Suprapubic skin (tissue), 4 donors: Measurements from ENCODE around the gene SLC25A11. TPM values are rescaled to one million over a fixed set of nuclear protein-coding genes. Genes with fewer than 3 reads are reported as not detected.

Source experiments
- DNase-seq, 2 donors: peaks; one replicate each; pipeline ENCODE4 v3.0.0-alpha.2; 2019; ENCODE audit warnings: low spot score in 2 of 2
- H3K27ac ChIP-seq: fragments of 200-600 bp; sonication (generic); one replicate; pipeline ENCODE4 v1.5.1; 2019
- H3K27me3 ChIP-seq: fragments of 200-600 bp; sonication (generic); one replicate; pipeline ENCODE4 v1.5.1; 2019
- H3K36me3 ChIP-seq: fragments of 200-600 bp; sonication (generic); one replicate; pipeline ENCODE4 v1.5.1; 2019
- H3K4me1 ChIP-seq: fragments of 200-600 bp; sonication (generic); one replicate; pipeline ENCODE4 v1.5.1; 2019
- H3K4me3 ChIP-seq: fragments of 200-600 bp; sonication (generic); one replicate; pipeline ENCODE4 v1.5.1; 2019; ENCODE audit warnings: mild to moderate bottlenecking
- H3K9me3 ChIP-seq: fragments of 200-600 bp; sonication (generic); one replicate; pipeline ENCODE4 v1.5.1; 2019
- EP300 ChIP-seq: sonication (generic); formaldehyde crosslinking; IDR thresholded peaks from one replicate; pipeline ENCODE4 v1.6.1; 2017; ENCODE audit warnings: antibody characterized with exemption
- POLR2A ChIP-seq, 2 donors: fragments of 450-650 bp; IDR thresholded peaks; one replicate each; pipeline ENCODE4 v1.6.1; 2017; ENCODE audit warnings: antibody characterized with exemption in 2 of 2, mild to moderate bottlenecking in 2 of 2, moderate library complexity in 2 of 2
- POLR2AphosphoS5 ChIP-seq, 3 donors: sonication (generic); formaldehyde crosslinking; IDR thresholded peaks; one replicate each; pipeline ENCODE4 v1.6.1; 2017; ENCODE audit warnings: antibody characterized with exemption in 3 of 3
- WGBS: methylation state at CpG from one replicate; pipeline ENCODE4 v1.1.5; 2018; 5-methylcytosine and 5-hydroxymethylcytosine counted together
- total RNA-seq, 4 donors: library from RNA; depleted of rRNA; stranded (reverse); fragments of >200 nt; gene quantifications; one replicate each; pipeline ENCODE4 v1.1.0, GENCODE V29; 2016
- TF ChIP-seq, protein P1 (sequence below), 2 donors: fragments of 200-600 bp in 1 of 2; fragments of 450-650 bp in 1 of 2; sonication (generic) in 1 of 2; IDR thresholded peaks; one replicate each; pipeline ENCODE4 v1.5.1; 2016 to 2019; ENCODE audit warnings: antibody characterized with exemption in 2 of 2, mild to moderate bottlenecking in 1 of 2, moderate library complexity in 1 of 2

The SLC25A11 gene
- total RNA-seq, 4 donors from 2014 or later, result 35.7 to 74.3 (median 41.6) TPM

DNA sequence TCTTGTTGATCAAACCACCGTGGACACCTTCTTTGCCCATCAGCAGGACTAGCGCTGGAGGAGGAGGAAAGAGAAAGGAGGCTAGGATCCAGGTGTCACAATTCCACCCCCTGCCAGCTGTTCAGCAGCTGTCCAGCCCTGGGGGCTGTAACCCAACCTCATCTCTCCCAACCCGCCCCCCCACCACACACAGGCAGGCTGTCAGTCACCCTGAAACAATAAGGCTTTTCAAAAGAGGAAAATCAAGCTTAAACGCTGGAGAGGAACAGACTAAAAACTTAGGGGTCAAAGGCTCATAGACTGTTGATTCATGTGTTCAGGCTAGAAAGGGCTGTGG lies 6.1 kb upstream of the SLC25A11 start:
- no peak for DNase-seq
- peak overlapping the region; percentile 85 for H3K4me3 ChIP-seq
- peaks cover 30% of the 10 kb centered on the region for H3K36me3 ChIP-seq
- H3K27me3 ChIP-seq, result no peaks in the 10 kb centered on the region
- peaks cover 82% of the 10 kb centered on the region for H3K4me1 ChIP-seq
- H3K9me3 ChIP-seq, result no peaks in the 10 kb centered on the region
- TF ChIP-seq EP300, result no peak
- TF ChIP-seq POLR2AphosphoS5 (IDR thresholded peaks at IDR 0.05), result no peak
- no peak for TF ChIP-seq POLR2A (IDR thresholded peaks at IDR 0.05)
- TF ChIP-seq, protein P1, sequence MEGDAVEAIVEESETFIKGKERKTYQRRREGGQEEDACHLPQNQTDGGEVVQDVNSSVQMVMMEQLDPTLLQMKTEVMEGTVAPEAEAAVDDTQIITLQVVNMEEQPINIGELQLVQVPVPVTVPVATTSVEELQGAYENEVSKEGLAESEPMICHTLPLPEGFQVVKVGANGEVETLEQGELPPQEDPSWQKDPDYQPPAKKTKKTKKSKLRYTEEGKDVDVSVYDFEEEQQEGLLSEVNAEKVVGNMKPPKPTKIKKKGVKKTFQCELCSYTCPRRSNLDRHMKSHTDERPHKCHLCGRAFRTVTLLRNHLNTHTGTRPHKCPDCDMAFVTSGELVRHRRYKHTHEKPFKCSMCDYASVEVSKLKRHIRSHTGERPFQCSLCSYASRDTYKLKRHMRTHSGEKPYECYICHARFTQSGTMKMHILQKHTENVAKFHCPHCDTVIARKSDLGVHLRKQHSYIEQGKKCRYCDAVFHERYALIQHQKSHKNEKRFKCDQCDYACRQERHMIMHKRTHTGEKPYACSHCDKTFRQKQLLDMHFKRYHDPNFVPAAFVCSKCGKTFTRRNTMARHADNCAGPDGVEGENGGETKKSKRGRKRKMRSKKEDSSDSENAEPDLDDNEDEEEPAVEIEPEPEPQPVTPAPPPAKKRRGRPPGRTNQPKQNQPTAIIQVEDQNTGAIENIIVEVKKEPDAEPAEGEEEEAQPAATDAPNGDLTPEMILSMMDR (IDR thresholded peaks at IDR 0.05), result no peak
- 13% methylated on average over 4 of the region's 4 CpGs for WGBS
- peak overlapping the region; percentile 98 for H3K27ac ChIP-seq

DNA sequence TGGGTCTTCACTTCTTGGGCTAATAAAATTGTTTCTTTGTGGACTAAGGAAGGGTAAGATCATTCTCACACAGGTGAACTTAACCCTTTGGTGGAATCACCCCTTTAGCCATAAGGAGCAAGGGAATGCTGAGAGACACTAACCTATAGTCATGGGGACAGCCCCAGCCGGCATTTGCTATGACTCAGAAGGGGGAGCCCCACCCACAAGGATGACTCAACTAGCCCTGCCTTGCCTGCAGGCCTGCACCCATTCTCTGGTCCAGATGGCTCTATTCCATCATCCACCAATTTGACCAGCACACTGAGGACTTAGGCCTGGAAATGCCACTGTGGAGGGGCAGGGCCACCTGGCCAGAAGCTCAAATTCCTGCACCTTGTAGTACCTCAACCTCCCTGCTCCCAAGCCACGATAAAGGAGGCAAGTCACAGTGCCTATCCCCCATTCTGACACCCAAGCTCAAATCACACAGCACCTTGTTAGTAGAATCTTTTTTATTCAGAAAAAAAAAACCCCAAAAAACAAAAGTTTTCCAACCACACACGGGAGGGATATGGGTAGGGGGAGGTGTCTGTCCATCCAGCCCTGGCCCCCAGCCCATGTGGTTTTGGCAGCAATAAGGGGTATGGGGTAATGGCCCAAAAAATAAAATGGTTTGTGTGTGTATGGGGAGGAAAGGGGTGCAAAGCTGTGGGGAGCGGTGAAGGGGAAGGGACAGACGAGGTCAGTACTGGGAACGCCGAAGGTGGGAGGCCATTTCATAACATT lies 5.5 kb upstream of the SLC25A11 start:
- peak overlapping the region; percentile 98 for H3K27ac ChIP-seq
- no peaks in the 10 kb centered on the region for H3K27me3 ChIP-seq
- WGBS, result 23% methylated on average over 7 of the region's 7 CpGs
- H3K4me3 ChIP-seq, result peak overlapping the region; percentile 85
- H3K9me3 ChIP-seq, result no peaks in the 10 kb centered on the region
- peaks cover 30% of the 10 kb centered on the region for H3K36me3 ChIP-seq
- DNase-seq, result peak; percentile 91 to 92
- H3K4me1 ChIP-seq, result peaks cover 80% of the 10 kb centered on the region
- TF ChIP-seq POLR2AphosphoS5 (IDR thresholded peaks at IDR 0.05) (peak in 2 of 3 donors; percentile 24 to 80), POLR2A (IDR thresholded peaks at IDR 0.05) (no peak)

DNA sequence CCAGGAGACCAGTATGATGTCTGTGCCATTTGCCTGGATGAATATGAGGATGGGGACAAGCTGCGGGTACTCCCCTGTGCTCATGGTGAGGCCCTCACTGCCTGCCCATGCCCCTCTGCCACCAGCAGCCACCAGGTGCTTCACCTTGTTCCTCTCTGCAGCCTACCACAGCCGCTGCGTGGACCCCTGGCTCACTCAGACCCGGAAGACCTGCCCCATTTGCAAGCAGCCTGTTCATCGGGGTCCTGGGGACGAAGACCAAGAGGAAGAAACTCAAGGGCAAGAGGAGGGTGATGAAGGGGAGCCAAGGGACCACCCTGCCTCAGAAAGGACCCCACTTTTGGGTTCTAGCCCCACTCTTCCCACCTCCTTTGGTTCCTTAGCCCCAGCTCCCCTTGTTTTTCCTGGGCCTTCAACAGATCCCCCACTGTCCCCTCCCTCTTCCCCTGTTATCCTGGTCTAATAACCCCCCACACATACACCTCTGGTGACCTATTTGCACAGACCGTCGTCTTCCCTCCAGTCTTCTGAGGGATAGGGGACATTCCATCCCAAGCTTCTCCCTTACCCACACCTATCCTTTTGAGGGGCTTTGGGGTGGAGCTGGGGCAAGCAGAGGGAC lies 4.8 kb upstream of the SLC25A11 start:
- TF ChIP-seq POLR2A (IDR thresholded peaks at IDR 0.05) (no peak), POLR2AphosphoS5 (IDR thresholded peaks at IDR 0.05) (no peak), EP300 (no peak)
- TF ChIP-seq, protein P1 (IDR thresholded peaks at IDR 0.05), result no peak
- no peaks in the 10 kb centered on the region for H3K9me3 ChIP-seq
- no peaks in the 10 kb centered on the region for H3K27me3 ChIP-seq
- peaks cover 30% of the 10 kb centered on the region for H3K36me3 ChIP-seq
- DNase-seq, result no peak
- H3K4me3 ChIP-seq, result no peak overlapping the region
- peak overlapping the region; percentile 98 for H3K27ac ChIP-seq
- peaks cover 73% of the 10 kb centered on the region for H3K4me1 ChIP-seq
- WGBS, result 58% methylated on average over 7 of the region's 8 CpGs

DNA sequence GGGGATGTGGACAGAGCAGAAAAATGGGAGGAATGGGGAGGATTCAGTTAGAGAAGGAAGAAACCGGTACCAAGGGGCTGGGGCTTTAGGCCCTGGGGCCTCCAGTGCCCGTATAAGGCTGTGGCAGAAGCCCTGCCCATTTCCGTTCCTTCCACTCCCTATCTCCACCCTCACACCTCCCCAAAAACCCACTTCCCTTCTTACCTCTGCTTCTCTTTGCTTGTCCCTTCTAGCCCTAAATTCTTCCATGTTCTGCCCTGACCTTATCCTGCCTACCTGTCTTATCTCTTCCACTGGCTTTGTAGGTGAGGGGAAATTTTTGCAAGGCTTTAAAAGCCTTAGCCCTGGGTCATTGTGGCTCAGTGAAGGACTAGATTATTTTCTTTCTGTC lies 4.3 kb upstream of the SLC25A11 start:
- no peak overlapping the region for H3K4me3 ChIP-seq
- peaks cover 74% of the 10 kb centered on the region for H3K4me1 ChIP-seq
- H3K27ac ChIP-seq, result peak overlapping the region; percentile 98
- DNase-seq, result no peak
- peaks cover 30% of the 10 kb centered on the region for H3K36me3 ChIP-seq
- TF ChIP-seq, protein P1 (IDR thresholded peaks at IDR 0.05), result no peak
- TF ChIP-seq POLR2A (IDR thresholded peaks at IDR 0.05) (no peak), EP300 (no peak), POLR2AphosphoS5 (IDR thresholded peaks at IDR 0.05) (no peak)
- no peaks in the 10 kb centered on the region for H3K27me3 ChIP-seq
- H3K9me3 ChIP-seq, result no peaks in the 10 kb centered on the region
- 31% methylated on average over 3 of the region's 3 CpGs for WGBS

DNA sequence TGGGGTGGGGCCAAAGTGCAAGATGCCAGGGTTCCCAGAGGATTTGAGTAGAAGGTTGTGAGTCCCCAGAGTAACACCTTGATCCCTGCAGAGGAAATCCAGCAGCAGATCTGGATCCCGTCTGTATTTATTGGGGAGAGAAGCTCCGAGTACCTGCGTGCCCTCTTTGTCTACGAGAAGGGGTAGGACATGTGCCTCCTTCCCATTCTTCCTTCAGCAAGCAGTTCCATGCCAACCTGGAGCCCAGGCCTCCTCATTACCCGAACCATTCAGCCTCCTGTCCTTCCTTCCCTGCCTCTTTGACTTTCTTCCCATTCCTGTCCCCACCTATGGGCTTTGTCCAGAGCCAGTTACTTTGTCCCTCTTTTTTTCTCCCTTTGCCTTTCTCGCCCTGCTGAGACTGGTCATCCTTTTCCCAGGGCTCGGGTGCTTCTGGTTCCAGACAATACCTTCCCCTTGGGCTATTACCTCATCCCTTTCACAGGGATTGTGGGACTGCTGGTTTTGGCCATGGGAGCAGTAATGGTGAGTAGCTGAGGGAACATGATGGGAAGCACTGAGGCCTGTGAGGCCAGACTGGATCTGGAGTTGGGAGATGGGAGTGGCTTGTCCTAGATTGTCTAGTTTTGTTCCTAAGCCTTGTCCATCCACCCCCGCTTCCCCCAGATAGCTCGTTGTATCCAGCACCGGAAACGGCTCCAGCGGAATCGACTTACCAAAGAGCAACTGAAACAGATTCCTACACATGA lies 3.1 kb upstream of the SLC25A11 start:
- WGBS, result 66% methylated on average over 13 of the region's 13 CpGs
- H3K27ac ChIP-seq, result no peak overlapping the region
- no peak overlapping the region for H3K4me3 ChIP-seq
- DNase-seq, result no peak
- TF ChIP-seq, protein P1 (IDR thresholded peaks at IDR 0.05), result no peak
- TF ChIP-seq POLR2AphosphoS5 (IDR thresholded peaks at IDR 0.05) (no peak), EP300 (no peak), POLR2A (IDR thresholded peaks at IDR 0.05) (no peak)
- peaks cover 33% of the 10 kb centered on the region for H3K36me3 ChIP-seq
- H3K4me1 ChIP-seq, result peaks cover 83% of the 10 kb centered on the region
- H3K27me3 ChIP-seq, result no peaks in the 10 kb centered on the region
- H3K9me3 ChIP-seq, result no peaks in the 10 kb centered on the region
